ENCODE data around the gene NXF3. TPM values are rescaled to one million over a fixed set of nuclear protein-coding genes. Genes with fewer than 3 reads are reported as not detected.
"Not testable (repeated sequence)": the region's sequence is repeated elsewhere in the genome, so short reads cannot be mapped to it uniquely, and the experiment has no call there.

The NXF3 gene, protein sequence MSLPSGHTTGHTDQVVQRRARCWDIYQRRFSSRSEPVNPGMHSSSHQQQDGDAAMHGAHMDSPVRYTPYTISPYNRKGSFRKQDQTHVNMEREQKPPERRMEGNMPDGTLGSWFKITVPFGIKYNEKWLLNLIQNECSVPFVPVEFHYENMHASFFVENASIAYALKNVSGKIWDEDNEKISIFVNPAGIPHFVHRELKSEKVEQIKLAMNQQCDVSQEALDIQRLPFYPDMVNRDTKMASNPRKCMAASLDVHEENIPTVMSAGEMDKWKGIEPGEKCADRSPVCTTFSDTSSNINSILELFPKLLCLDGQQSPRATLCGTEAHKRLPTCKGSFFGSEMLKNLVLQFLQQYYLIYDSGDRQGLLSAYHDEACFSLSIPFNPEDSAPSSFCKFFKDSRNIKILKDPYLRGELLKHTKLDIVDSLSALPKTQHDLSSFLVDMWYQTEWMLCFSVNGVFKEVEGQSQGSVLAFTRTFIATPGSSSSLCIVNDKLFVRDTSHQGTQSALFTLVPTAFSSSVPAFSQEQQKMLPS
- not detected in 2 replicates for total RNA-seq (2021)
- not detected for Bru-seq, nascent RNA
- BruChase-seq, experiment 1, labeled RNA remaining after a 2-hour chase, result not detected
- not detected for BruChase-seq, experiment 2, labeled RNA remaining after a 6-hour chase
- long read RNA-seq, result 0 reads

DNA sequence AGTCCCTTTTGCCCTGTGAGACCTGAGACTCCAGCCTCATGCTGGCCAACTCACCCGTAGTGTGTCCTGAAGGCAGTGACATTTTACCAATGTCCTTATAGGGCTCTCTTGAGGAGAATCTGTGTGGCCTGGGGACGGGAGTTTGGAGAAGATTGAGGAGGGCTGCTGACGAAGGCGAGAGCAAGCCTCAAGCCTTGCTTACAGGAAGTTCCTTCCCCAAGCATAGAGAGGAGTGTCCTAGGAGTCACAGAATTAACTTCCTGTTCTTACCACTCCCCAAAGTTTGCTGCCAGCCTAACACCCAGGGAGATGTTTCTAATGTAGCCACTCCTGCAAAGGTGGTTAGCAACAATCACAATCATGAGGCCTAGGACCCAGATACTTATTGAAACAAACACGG lies at the start of gene NXF3:
Gene NXF3 (minus strand): TSS at position 202 of the 400 bp plus-strand sequence. CDS start 120 bp downstream, at position 82.
- Histone ChIP-seq H3K4me1 (replicated peaks; ENCODE audit: insufficient read depth) (no peaks in the 10 kb centered on the region), H4K20me1 (ENCODE audit: insufficient read depth) (no peaks in the 10 kb centered on the region), H3K9me2 (ENCODE audit: insufficient read depth) (no peaks in the 10 kb centered on the region), H3K27me3 (ENCODE audit: insufficient read depth, low read depth) (no peaks in the 10 kb centered on the region), H3K4me2 (no peak within 1 kb of the TSS), H3K4me3 (no peak within 1 kb of the TSS), H3K36me3 (ENCODE audit: low read depth) (no peaks in the 10 kb centered on the region), H2AFZ (no peak within 1 kb of the TSS), H3F3A (ENCODE audit: insufficient read depth, low read depth) (no peaks in the 10 kb centered on the region), H3K79me2 (ENCODE audit: low read depth) (no peaks in the 10 kb centered on the region), H3K27ac (no peak within 1 kb of the TSS), H3K9me3 (ENCODE audit: insufficient read depth, low read depth) (no peaks in the 10 kb centered on the region)
- TF ChIP-seq EZH2 (IDR thresholded peaks at IDR 0.05; ENCODE audit: low read depth), result no peak
- TF ChIP-seq, protein P1, sequence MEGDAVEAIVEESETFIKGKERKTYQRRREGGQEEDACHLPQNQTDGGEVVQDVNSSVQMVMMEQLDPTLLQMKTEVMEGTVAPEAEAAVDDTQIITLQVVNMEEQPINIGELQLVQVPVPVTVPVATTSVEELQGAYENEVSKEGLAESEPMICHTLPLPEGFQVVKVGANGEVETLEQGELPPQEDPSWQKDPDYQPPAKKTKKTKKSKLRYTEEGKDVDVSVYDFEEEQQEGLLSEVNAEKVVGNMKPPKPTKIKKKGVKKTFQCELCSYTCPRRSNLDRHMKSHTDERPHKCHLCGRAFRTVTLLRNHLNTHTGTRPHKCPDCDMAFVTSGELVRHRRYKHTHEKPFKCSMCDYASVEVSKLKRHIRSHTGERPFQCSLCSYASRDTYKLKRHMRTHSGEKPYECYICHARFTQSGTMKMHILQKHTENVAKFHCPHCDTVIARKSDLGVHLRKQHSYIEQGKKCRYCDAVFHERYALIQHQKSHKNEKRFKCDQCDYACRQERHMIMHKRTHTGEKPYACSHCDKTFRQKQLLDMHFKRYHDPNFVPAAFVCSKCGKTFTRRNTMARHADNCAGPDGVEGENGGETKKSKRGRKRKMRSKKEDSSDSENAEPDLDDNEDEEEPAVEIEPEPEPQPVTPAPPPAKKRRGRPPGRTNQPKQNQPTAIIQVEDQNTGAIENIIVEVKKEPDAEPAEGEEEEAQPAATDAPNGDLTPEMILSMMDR (conservative IDR thresholded peaks at IDR 0.05), result no peak
- BruUV-seq (replicated peaks), result no TSS peak
- POLR2A ChIA-PET (ENCODE audit: unreplicated experiment), result no interaction called here
- CTCF ChIA-PET, result no interaction called here
- no peak for DNase-seq
- intact Hi-C loops (cut with micrococcal nuclease; ENCODE audit: unreplicated experiment), result no loop called here

GRCh38 chrX:103136528-103136927 lies 43.6 kb upstream of the NXF3 start:
- H2AFZ ChIP-seq; H4K20me1 ChIP-seq (ENCODE audit: insufficient read depth); POLR2A ChIA-PET (ENCODE audit: unreplicated experiment); H3K4me1 ChIP-seq (replicated peaks; ENCODE audit: insufficient read depth); intact Hi-C loops (cut with micrococcal nuclease; ENCODE audit: unreplicated experiment); DNase-seq; H3K4me2 ChIP-seq; H3K9me3 ChIP-seq (ENCODE audit: insufficient read depth, low read depth); H3F3A ChIP-seq (ENCODE audit: insufficient read depth, low read depth); H3K27ac ChIP-seq; H3K9me2 ChIP-seq (ENCODE audit: insufficient read depth); CTCF ChIA-PET; BruUV-seq (replicated peaks); H3K4me3 ChIP-seq; H3K79me2 ChIP-seq (ENCODE audit: low read depth); H3K36me3 ChIP-seq (ENCODE audit: low read depth); H3K27me3 ChIP-seq (ENCODE audit: insufficient read depth, low read depth): not testable (repeated sequence)

- no peaks in the 10 kb centered on the region for H4K20me1 ChIP-seq (ENCODE audit: insufficient read depth)
- TF ChIP-seq EZH2 (IDR thresholded peaks at IDR 0.05; ENCODE audit: low read depth), result no peak
- TF ChIP-seq, protein P1 (conservative IDR thresholded peaks at IDR 0.05), result no peak
- no peaks in the 10 kb centered on the region for H3K9me3 ChIP-seq (ENCODE audit: insufficient read depth, low read depth)
- intact Hi-C loops (cut with micrococcal nuclease; ENCODE audit: unreplicated experiment), result no loop called here
- no peak overlapping the region for H3K27ac ChIP-seq
- H3F3A ChIP-seq (ENCODE audit: insufficient read depth, low read depth), result no peaks in the 10 kb centered on the region
- DNase-seq, result no peak
- H3K4me3 ChIP-seq, result no peak overlapping the region
- peaks cover 18% of the 10 kb centered on the region for H3K27me3 ChIP-seq (ENCODE audit: insufficient read depth, low read depth)
- H3K9me2 ChIP-seq (ENCODE audit: insufficient read depth), result no peaks in the 10 kb centered on the region
- H3K4me1 ChIP-seq (replicated peaks; ENCODE audit: insufficient read depth), result no peaks in the 10 kb centered on the region
- CTCF ChIA-PET, result no interaction called here
- POLR2A ChIA-PET (ENCODE audit: unreplicated experiment), result no interaction called here
- no TSS peak for BruUV-seq (replicated peaks)
- no peaks in the 10 kb centered on the region for H3K36me3 ChIP-seq (ENCODE audit: low read depth)
- no peak overlapping the region for H2AFZ ChIP-seq
- no peaks in the 10 kb centered on the region for H3K79me2 ChIP-seq (ENCODE audit: low read depth)
- no peak overlapping the region for H3K4me2 ChIP-seq
Measured at GRCh38 chrX:103124284-103124683, 31.3 kb upstream of the NXF3 start.
